Measurements from ENCODE around the gene PRPF38B. TPM values are rescaled to one million over a fixed set of nuclear protein-coding genes. Genes with fewer than 3 reads are reported as not detected.

PRPF38B gene
- total and polyA plus RNA-seq, 2 of the 8 experiments (the other 6 are each of a cell fraction or from before 2014, with no cell fraction given): 16.6 to 50.6 TPM

GRCh38 chr1:108742253-108742652 is 50.1 kb downstream of the PRPF38B start (continued):
- TF ChIP-seq, protein P1, sequence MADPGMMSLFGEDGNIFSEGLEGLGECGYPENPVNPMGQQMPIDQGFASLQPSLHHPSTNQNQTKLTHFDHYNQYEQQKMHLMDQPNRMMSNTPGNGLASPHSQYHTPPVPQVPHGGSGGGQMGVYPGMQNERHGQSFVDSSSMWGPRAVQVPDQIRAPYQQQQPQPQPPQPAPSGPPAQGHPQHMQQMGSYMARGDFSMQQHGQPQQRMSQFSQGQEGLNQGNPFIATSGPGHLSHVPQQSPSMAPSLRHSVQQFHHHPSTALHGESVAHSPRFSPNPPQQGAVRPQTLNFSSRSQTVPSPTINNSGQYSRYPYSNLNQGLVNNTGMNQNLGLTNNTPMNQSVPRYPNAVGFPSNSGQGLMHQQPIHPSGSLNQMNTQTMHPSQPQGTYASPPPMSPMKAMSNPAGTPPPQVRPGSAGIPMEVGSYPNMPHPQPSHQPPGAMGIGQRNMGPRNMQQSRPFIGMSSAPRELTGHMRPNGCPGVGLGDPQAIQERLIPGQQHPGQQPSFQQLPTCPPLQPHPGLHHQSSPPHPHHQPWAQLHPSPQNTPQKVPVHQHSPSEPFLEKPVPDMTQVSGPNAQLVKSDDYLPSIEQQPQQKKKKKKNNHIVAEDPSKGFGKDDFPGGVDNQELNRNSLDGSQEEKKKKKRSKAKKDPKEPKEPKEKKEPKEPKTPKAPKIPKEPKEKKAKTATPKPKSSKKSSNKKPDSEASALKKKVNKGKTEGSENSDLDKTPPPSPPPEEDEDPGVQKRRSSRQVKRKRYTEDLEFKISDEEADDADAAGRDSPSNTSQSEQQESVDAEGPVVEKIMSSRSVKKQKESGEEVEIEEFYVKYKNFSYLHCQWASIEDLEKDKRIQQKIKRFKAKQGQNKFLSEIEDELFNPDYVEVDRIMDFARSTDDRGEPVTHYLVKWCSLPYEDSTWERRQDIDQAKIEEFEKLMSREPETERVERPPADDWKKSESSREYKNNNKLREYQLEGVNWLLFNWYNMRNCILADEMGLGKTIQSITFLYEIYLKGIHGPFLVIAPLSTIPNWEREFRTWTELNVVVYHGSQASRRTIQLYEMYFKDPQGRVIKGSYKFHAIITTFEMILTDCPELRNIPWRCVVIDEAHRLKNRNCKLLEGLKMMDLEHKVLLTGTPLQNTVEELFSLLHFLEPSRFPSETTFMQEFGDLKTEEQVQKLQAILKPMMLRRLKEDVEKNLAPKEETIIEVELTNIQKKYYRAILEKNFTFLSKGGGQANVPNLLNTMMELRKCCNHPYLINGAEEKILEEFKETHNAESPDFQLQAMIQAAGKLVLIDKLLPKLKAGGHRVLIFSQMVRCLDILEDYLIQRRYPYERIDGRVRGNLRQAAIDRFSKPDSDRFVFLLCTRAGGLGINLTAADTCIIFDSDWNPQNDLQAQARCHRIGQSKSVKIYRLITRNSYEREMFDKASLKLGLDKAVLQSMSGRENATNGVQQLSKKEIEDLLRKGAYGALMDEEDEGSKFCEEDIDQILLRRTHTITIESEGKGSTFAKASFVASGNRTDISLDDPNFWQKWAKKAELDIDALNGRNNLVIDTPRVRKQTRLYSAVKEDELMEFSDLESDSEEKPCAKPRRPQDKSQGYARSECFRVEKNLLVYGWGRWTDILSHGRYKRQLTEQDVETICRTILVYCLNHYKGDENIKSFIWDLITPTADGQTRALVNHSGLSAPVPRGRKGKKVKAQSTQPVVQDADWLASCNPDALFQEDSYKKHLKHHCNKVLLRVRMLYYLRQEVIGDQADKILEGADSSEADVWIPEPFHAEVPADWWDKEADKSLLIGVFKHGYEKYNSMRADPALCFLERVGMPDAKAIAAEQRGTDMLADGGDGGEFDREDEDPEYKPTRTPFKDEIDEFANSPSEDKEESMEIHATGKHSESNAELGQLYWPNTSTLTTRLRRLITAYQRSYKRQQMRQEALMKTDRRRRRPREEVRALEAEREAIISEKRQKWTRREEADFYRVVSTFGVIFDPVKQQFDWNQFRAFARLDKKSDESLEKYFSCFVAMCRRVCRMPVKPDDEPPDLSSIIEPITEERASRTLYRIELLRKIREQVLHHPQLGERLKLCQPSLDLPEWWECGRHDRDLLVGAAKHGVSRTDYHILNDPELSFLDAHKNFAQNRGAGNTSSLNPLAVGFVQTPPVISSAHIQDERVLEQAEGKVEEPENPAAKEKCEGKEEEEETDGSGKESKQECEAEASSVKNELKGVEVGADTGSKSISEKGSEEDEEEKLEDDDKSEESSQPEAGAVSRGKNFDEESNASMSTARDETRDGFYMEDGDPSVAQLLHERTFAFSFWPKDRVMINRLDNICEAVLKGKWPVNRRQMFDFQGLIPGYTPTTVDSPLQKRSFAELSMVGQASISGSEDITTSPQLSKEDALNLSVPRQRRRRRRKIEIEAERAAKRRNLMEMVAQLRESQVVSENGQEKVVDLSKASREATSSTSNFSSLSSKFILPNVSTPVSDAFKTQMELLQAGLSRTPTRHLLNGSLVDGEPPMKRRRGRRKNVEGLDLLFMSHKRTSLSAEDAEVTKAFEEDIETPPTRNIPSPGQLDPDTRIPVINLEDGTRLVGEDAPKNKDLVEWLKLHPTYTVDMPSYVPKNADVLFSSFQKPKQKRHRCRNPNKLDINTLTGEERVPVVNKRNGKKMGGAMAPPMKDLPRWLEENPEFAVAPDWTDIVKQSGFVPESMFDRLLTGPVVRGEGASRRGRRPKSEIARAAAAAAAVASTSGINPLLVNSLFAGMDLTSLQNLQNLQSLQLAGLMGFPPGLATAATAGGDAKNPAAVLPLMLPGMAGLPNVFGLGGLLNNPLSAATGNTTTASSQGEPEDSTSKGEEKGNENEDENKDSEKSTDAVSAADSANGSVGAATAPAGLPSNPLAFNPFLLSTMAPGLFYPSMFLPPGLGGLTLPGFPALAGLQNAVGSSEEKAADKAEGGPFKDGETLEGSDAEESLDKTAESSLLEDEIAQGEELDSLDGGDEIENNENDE (IDR thresholded peaks at IDR 0.05; ENCODE audit: insufficient replicate concordance, low read length): no peak
- TF ChIP-seq POLR2A (IDR thresholded peaks at IDR 0.05; ENCODE audit: control extremely low read depth in 1 of 2, low read depth in 2 of 2, low read length in 2 of 2) (no peak), TBP (IDR thresholded peaks at IDR 0.05; ENCODE audit: low read depth, low read length) (no peak)

Measured in H1 (cell line).